Body of pancreas (tissue), 4 donors: ENCODE results near the gene RAB3GAP2.

ENCODE experiments used
- POLR2A ChIP-seq, 3 donors: fragments of 450-650 bp; IDR thresholded peaks; one replicate each; pipeline ENCODE4 v1.6.1; 2016; ENCODE audit warnings: antibody characterized with exemption in 3 of 3, mild to moderate bottlenecking in 2 of 3
- TF ChIP-seq, protein P1 (sequence below), 7 experiments: fragments of 450-650 bp in 4 of 7; fragments of 200-600 bp in 3 of 7; sonication (generic) in 3 of 7; IDR thresholded peaks; one replicate each; pipeline ENCODE4 v1.5.1; 2016 to 2019; ENCODE audit warnings: antibody characterized with exemption in 7 of 7

DNA sequence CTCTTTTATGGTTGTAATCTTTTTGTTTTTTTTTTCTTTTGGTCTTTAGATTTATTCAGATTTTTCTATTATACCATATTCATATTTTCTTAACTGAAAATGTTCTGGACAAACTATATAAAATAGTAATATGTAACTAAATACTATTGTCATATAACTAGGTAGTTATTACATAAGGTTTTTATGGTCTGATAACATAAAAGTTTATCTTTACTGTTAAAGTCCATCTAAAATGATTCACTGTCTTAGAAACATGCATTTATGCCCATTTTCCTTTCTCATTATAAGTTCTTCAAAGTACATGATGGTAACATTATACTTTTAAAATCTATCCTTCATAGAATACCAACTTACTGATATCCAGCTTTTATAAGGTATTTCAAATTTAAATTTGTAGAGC is 149.2 kb downstream of the RAB3GAP2 start:
- TF ChIP-seq, protein P1, sequence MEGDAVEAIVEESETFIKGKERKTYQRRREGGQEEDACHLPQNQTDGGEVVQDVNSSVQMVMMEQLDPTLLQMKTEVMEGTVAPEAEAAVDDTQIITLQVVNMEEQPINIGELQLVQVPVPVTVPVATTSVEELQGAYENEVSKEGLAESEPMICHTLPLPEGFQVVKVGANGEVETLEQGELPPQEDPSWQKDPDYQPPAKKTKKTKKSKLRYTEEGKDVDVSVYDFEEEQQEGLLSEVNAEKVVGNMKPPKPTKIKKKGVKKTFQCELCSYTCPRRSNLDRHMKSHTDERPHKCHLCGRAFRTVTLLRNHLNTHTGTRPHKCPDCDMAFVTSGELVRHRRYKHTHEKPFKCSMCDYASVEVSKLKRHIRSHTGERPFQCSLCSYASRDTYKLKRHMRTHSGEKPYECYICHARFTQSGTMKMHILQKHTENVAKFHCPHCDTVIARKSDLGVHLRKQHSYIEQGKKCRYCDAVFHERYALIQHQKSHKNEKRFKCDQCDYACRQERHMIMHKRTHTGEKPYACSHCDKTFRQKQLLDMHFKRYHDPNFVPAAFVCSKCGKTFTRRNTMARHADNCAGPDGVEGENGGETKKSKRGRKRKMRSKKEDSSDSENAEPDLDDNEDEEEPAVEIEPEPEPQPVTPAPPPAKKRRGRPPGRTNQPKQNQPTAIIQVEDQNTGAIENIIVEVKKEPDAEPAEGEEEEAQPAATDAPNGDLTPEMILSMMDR (IDR thresholded peaks at IDR 0.05), result no peak
- TF ChIP-seq POLR2A (IDR thresholded peaks at IDR 0.05), result no peak
